Esophagus mucosa (tissue), 1 donor: Measurements from ENCODE around the gene ABAT. TPM values are rescaled to one million over a fixed set of nuclear protein-coding genes. Genes with fewer than 3 reads are reported as not detected.
A peak's percentile ranks its signal among the peaks of the same experiment; 100 is the strongest.

Source experiments
- ATAC-seq: fragments of 200-7000 bp; cut with Tn5 transposase; one replicate; pipeline ENCODE4 v1.9.1; 2020
- total RNA-seq: library from RNA; stranded (reverse); gene quantifications from one replicate; pipeline ENCODE4 v1.2.4, GENCODE V29; 2023
- donor health status: DM: yes; HTN: yes; CAD: no.

The ABAT gene
- total RNA-seq, 1 donor from 2014 or later: 4.2 TPM

DNA sequence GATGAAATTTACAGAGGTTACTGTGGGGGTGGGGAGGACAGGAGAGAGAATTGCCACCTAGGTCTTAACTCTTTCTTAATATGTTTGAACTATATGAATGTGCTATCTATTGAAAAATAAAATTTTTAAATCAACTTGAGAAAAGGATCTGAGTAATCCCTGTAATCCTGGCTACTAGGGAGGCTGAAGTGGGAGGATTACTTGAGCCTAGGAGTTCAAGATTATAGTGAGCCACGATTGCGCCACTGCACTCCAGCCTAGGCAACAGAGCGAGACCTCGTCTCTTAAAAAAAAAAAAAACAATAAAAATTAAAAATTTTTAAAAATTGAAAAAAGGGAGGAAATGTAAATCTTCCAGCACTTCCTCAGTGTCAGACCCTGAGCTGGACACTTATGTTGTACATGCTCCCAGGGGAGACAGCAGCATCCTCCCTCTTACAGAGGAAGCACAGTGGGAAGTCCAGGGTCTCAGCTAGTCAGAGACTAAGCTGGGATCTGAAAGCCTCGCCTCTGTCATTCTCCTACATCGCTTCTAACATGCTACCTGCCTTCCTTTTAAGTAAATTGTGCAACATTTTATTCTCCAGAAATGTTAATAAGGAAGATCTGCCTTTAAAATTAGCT is 145.1 kb downstream of the ABAT start:
- ATAC-seq: no peak

DNA sequence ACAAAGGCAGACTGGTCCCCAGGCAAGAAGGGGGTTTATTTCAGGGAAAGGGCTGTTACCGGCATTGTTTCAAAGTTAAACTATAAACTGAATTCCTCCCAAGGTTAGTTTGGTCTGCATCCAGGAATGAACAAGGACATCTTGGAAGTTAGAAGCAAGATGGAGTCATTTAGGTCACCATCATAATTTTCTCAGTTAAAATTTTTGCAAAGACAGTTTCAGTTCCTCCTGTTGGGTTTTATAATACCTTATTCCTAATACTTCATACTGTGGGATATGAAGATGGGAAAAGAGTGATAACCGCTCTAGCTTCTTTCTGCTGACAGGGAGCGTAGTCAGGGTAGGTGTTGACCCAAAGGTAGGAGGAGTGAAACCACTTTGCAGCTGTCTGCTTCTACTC is 148.0 kb downstream of the ABAT start:
- ATAC-seq: no peak

DNA sequence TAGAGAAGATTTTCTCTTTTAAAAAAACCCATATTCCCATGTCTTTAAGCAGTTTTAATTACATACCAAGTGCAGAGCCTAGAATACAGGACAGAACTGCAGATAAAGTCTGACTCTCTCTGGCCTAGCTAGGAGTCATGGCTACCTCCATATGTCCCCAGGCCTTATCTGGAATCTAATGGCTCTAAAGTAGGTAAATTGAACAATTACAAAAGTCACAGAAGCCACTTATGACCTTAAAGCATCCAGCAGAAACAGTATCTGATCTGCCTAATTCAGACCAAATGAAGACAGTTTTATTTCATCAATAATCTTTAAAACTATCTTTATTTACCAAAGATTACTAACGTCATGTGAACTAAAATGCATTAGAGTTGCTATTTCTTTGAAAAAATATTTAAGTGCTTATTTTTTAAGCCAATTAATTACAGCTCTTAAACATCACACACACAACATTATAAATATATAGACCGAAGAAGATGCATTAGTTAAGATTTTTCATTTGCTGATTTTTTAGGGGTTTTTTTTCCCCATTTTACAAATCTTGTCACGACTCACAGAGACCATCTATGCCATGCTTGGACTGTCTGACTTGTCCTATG is 152.0 kb downstream of the ABAT start:
- no peak for ATAC-seq

DNA sequence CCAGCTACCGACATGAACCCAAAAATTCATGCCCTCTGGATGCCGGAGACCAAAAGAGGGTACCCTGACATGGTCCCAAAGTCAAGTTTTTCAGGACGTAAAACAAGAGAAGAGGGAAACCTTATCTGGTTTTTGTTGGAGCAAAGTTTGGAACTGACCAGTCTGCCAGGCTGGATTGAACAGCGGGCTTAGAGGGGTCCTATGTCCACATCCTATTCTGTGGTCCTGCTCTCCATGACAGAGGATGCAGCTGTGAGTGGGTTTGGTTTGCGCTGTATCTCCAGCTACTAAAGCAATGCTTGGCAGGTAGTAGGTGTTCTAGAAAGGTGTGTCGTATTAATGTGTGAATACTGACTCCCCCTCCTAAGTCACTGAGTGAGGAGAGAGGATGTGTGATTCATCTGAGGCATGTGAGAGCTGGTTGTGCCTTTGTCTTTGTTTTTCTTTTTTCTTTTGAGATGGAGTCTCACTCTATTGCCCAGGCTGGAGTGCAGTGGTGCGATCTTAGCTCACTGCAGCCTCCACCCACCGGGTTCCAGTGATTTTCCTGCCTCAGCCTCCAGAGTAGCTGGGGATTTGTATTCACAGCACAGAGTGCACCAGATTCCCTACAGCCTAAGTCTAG is 154.2 kb downstream of the ABAT start:
- ATAC-seq: peak; percentile 92

DNA sequence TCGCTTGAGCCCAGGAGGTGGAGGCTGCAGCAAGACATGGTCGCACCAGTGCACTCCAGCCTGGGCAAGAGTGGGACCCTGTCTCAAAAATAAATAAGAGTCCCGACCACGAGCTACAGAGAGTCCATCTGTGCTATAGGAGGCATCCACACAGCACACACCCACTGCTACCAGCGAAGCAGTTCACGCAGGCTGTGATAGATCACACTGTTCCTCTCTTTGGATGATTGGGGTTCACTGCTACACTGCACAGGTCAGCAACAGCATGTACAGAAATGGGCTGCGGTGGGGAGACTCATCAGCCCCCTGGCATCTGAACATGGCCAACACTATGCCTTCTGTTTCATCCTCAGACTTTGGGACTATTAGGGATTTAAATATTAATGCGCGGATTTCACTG is 157.0 kb downstream of the ABAT start:
- no peak for ATAC-seq

DNA sequence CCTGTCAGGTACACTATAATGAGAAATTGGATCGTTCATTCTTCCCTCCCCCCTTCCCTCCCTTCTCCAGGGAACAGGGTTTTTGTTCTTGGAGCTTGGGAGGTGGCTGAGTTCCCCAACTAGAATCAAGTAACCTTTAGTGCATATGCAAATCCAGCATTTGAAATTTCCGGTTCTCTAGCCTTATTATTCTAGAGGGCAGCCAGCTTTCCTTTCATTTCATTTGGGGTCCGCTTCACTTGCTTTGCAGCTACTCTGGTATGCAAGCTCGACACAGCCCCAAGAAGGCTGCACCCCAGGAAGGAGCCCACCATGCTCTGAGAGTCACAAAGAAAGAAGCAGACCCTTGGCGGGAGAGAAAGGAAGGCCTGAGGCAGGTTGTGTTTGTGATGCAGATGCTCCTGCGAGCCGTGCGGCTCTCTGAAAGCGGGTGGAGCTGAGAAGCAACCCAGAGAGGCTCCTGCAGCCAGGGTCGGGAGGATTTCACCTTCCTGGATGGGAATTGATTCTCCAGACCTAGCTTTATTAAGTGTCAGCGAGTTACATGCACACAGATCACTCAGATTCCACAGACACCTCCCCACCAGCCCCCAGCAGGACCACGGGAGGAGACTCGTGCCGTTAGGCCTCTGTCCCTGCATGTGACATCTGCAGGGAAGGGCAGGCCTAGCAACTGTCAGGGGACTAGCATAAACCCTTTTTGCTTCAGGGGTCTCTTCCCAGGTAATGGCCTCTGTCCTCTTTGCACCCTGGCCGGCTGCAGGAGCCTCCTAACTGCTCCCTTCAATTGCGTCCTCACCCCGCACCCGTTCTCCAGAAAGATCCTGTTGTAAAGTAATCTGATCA is 157.7 kb downstream of the ABAT start:
- peak; percentile 8 for ATAC-seq

DNA sequence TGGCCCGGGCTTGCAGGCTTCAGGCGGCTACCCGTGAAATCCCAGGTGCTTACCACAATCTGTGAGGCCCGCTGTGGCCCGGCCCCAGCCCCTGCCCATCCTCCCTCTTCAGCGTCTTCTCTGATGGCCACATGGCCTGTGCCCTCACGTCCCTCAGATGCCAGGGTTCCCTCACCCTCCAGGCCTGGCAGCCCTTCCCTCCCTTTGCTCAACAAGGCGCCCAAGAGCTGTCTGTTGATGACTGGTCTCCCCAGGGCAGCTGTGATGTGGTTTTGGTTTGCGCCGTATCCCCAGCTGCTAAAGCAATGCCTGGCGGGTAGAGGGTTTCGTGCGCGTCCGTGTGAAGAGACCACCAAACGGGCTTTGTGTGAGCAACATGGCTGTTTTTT is 158.3 kb downstream of the ABAT start:
- no peak for ATAC-seq

Other genes starting within 250 kb of the ABAT start
- not detected for gene TMEM114, start 84.1 kb upstream of the ABAT start, total RNA-seq
- 15.9 TPM for gene METTL22, start 52.9 kb upstream of the ABAT start, total RNA-seq
- 6.6 TPM for gene TMEM186, start 123.0 kb downstream of the ABAT start, total RNA-seq
- gene PMM2, start 123.2 kb downstream of the ABAT start, total RNA-seq: 35.2 TPM
- 161 TPM for gene CARHSP1, start 194.4 kb downstream of the ABAT start, total RNA-seq
- gene LITAFD, start 207.7 kb downstream of the ABAT start, total RNA-seq: not detected